Measurements from ENCODE around the gene NIPSNAP2. TPM values are rescaled to one million over a fixed set of nuclear protein-coding genes. Genes with fewer than 3 reads are reported as not detected.
"Not testable (repeated sequence)": the region's sequence is repeated elsewhere in the genome, so short reads cannot be mapped to it uniquely, and the experiment has no call there.

The NIPSNAP2 gene
- total and polyA plus RNA-seq, 12 donors, result 93.8 to 455 (median 341) TPM

DNA sequence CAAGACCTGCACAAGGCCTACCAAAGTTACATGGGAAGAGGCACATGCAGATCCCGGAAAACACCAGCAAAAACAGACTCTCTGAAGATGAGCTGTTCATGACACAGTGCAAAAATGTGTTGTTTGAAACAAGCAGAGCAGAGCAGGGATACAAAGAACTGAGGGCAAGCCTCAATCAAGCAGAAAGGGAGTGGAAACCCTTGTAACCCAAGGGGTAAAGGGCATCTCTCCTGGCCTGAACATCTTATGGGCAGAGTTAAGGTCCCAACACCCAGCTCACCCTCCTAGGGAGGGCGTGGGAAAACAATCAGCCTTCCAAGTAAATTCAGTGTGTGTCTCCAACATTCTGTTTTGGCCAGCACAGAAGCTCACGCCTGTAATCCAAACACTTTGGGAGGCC lies 76.3 kb downstream of the NIPSNAP2 start:
- Histone ChIP-seq H3K27me3 (no peaks in the 10 kb centered on the region), H3K4me1 (no peaks in the 10 kb centered on the region), H3K4me3 (no peak overlapping the region), H3K27ac (no peak overlapping the region), H3K9me3 (no peaks in the 10 kb centered on the region), H3K36me3 (peaks cover 0 to 26% (median 0%) of the 10 kb centered on the region in 9 donors)
- 91 to 95% methylated on average over 3 of the region's 3 CpGs for WGBS, 2 donors
- intact Hi-C loops (cut with DNase I), result no loop called here
- no peak for DNase-seq
- ATAC-seq, result no peak
- TF ChIP-seq, protein P1, sequence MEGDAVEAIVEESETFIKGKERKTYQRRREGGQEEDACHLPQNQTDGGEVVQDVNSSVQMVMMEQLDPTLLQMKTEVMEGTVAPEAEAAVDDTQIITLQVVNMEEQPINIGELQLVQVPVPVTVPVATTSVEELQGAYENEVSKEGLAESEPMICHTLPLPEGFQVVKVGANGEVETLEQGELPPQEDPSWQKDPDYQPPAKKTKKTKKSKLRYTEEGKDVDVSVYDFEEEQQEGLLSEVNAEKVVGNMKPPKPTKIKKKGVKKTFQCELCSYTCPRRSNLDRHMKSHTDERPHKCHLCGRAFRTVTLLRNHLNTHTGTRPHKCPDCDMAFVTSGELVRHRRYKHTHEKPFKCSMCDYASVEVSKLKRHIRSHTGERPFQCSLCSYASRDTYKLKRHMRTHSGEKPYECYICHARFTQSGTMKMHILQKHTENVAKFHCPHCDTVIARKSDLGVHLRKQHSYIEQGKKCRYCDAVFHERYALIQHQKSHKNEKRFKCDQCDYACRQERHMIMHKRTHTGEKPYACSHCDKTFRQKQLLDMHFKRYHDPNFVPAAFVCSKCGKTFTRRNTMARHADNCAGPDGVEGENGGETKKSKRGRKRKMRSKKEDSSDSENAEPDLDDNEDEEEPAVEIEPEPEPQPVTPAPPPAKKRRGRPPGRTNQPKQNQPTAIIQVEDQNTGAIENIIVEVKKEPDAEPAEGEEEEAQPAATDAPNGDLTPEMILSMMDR (IDR thresholded peaks at IDR 0.05), result no peak

- peaks cover 5 to 34% (median 17%) of the 10 kb centered on the region in 9 donors for H3K4me1 ChIP-seq
- DNase-seq; H3K4me3 ChIP-seq; H3K27ac ChIP-seq; ATAC-seq; H3K27me3 ChIP-seq; intact Hi-C loops (cut with DNase I); H3K9me3 ChIP-seq: not testable (repeated sequence)
- H3K36me3 ChIP-seq, result peaks cover 0 to 18% (median 0%) of the 10 kb centered on the region in 9 donors
- WGBS, 2 donors, result 92 to 94% methylated on average over 2 of the region's 2 CpGs
Observed at GRCh38 chr7:56045758-56046157, 81.4 kb downstream of the NIPSNAP2 start.

DNA sequence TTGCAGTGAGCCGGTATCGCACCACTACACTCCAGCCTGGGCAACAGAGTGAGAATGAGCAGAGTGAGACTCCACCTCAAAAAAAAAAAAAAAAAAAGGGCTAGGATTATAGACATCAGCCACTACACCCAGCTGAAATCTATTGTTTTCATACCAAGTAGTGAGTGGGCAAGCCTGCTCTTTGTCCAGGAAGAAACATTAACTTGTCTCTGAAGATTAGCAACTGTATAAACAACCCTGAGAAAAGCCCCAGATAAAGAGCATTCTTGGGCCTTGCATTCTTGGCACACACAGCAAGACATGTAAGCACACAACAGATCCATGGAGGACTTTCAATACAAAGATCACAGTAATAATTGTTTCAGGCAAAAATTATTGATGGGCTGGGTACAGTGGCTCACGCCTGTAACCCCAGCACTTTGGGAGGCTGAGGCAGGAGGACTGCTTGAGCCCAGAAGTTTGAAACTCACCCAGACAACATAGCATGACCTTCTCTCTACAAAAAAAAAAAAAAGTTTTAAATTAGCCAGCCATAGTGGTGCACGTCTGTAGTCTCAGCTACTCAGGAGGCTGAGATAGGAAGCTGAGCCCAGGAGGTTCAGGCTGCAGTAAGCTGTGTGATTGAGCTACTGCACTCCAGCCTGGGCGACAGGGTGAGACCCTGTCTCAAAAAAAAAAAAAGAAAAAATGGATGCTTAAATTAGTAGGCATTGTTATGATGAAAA lies 82.5 kb downstream of the NIPSNAP2 start:
- peak overlapping the region in 4 of 10 donors; percentile 2 to 49 (median 14) for H3K27ac ChIP-seq
- TF ChIP-seq, protein P1 (IDR thresholded peaks at IDR 0.05), result no peak
- ATAC-seq, result no peak

DNA sequence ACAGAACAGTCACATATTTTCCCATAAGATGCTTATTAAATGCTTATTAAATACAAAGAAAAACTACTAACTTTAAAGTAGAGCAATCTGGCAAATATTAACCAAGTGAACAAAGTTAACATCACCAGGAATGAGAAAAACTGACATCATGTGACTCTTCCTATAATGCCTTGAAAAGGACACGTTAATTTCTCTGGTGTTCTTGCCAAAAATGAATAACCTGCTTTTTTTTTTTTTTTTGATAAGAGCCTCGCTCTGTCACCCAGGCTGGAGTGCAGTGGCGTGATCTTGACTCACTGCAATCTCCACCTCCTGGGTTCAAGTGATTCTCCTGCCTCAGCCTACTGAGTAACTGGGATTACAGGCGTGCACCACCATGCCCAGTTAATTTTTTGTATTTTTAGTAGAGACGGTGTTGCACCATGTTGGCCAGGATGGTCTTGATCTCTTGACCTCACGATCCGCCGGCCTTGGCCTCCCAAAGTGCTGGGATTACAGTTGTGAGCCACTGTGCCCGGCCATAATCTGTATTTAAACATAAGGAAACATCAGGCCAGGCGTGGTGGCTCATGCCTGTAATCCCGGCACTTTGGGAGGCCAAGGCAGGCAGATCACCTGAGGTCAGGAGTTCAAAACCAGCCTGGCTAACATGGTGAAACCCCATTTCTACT lies 83.2 kb downstream of the NIPSNAP2 start:
- H3K36me3 ChIP-seq; H3K9me3 ChIP-seq; H3K4me3 ChIP-seq; DNase-seq; ATAC-seq; intact Hi-C loops (cut with DNase I); H3K27me3 ChIP-seq: not testable (repeated sequence)
- peaks cover 6 to 41% (median 22%) of the 10 kb centered on the region in 9 donors for H3K4me1 ChIP-seq
- WGBS, 2 donors, result 86% methylated on average over 11 of the region's 11 CpGs
- peak overlapping the region in 2 of 10 donors; percentile 7 to 21 for H3K27ac ChIP-seq

More for the DNA sequence above, 82.5 kb downstream of the NIPSNAP2 start:
- H3K4me1 ChIP-seq, result peaks cover 5 to 36% (median 17%) of the 10 kb centered on the region in 9 donors
- 55 to 64% methylated on average over 5 of the region's 5 CpGs for WGBS, 2 donors
- H3K9me3 ChIP-seq, result no peaks in the 10 kb centered on the region
- H3K27me3 ChIP-seq, result no peaks in the 10 kb centered on the region
- H3K4me3 ChIP-seq, result no peak overlapping the region
- DNase-seq, result no peak
- intact Hi-C loops (cut with DNase I), result no loop called here
- H3K36me3 ChIP-seq, result peaks cover 0 to 12% (median 0%) of the 10 kb centered on the region in 9 donors

DNA sequence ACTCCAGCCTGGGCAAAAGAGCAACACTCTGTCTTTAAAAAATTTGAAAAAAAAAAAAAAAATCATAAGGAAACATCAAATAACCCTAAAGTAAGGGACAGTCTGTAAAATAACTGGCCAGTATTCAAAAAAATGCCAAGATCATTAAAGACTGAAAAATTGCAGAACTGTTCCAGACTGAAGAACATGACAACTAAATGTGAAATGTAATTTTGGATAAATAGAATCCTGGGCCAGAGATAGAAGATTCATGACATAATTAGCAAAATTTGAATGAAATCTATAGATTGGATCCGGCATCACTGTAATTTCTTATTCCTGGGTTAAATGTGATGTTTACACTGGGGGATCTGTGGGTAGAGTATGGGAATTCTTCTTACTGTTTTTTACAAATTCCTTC lies 83.9 kb downstream of the NIPSNAP2 start:
- peaks cover 0 to 7% (median 5%) of the 10 kb centered on the region in 9 donors for H3K36me3 ChIP-seq
- no peak for DNase-seq
- intact Hi-C loops (cut with DNase I), result no loop called here
- H3K9me3 ChIP-seq, result no peaks in the 10 kb centered on the region
- WGBS, 2 donors, result 85 to 92% methylated on average over 1 of the region's 1 CpG
- H3K27me3 ChIP-seq, result no peaks in the 10 kb centered on the region
- peaks cover 6 to 48% (median 27%) of the 10 kb centered on the region in 9 donors for H3K4me1 ChIP-seq
- H3K4me3 ChIP-seq, result no peak overlapping the region
- H3K27ac ChIP-seq, result no peak overlapping the region
- TF ChIP-seq, protein P1 (IDR thresholded peaks at IDR 0.05), result no peak
- ATAC-seq, result no peak

GRCh38 chr7:56048763-56049162 lies 84.4 kb downstream of the NIPSNAP2 start:
- H3K4me3 ChIP-seq; ATAC-seq; H3K27me3 ChIP-seq; H3K9me3 ChIP-seq; intact Hi-C loops (cut with DNase I): not testable (repeated sequence)
- peak overlapping the region in 1 of 10 donors; percentile 25 for H3K27ac ChIP-seq
- peaks cover 0 to 13% (median 10%) of the 10 kb centered on the region in 9 donors for H3K36me3 ChIP-seq
- peaks cover 6 to 53% (median 29%) of the 10 kb centered on the region in 9 donors for H3K4me1 ChIP-seq
- 45 to 48% methylated on average over 8 of the region's 8 CpGs for WGBS, 2 donors
- DNase-seq, result peak in 1 of 2 donors; percentile 29

Measured in heart right ventricle (tissue), 16 donors.